ENCODE measurements around the gene SERPINA6.
A peak's percentile ranks its signal among the peaks of the same experiment; 100 is the strongest.

The SERPINA6 gene

GRCh38 chr14:94313991-94314655 is 9.0 kb downstream of the SERPINA6 start:
- peak; percentile 22 for DNase-seq (ENCODE audit: low read depth)
- no peak overlapping the region for H3K4me3 ChIP-seq (ENCODE audit: low read length)
- TF ChIP-seq CTCF (conservative IDR thresholded peaks at IDR 0.05; ENCODE audit: low read depth, low read length) = no peak

GRCh38 chr14:94312481-94313246 is 10.5 kb downstream of the SERPINA6 start:
- TF ChIP-seq CTCF (conservative IDR thresholded peaks at IDR 0.05; ENCODE audit: low read depth, low read length) = no peak
- DNase-seq (ENCODE audit: low read depth) = no peak
- H3K4me3 ChIP-seq (ENCODE audit: low read length) = no peak overlapping the region

GRCh38 chr14:94310248-94310647 is 12.9 kb downstream of the SERPINA6 start:
- TF ChIP-seq CTCF (conservative IDR thresholded peaks at IDR 0.05; ENCODE audit: low read depth, low read length) = no peak
- H3K4me3 ChIP-seq (ENCODE audit: low read length) = no peak overlapping the region
- no peak for DNase-seq (ENCODE audit: low read depth)

GRCh38 chr14:94309721-94310120 is 13.4 kb downstream of the SERPINA6 start:
- TF ChIP-seq CTCF (conservative IDR thresholded peaks at IDR 0.05; ENCODE audit: low read depth, low read length) = no peak
- no peak overlapping the region for H3K4me3 ChIP-seq (ENCODE audit: low read length)
- DNase-seq (ENCODE audit: low read depth) = no peak

GRCh38 chr14:94307410-94307992 is 15.6 kb downstream of the SERPINA6 start:
- peak; percentile 56 for TF ChIP-seq CTCF (conservative IDR thresholded peaks at IDR 0.05; ENCODE audit: low read depth, low read length)
- no peak for DNase-seq (ENCODE audit: low read depth)
- no peak overlapping the region for H3K4me3 ChIP-seq (ENCODE audit: low read length)

- no peak overlapping the region for H3K4me3 ChIP-seq (ENCODE audit: low read length)
- no peak for DNase-seq (ENCODE audit: low read depth)
- no peak for TF ChIP-seq CTCF (conservative IDR thresholded peaks at IDR 0.05; ENCODE audit: low read depth, low read length)
Observed at GRCh38 chr14:94306047-94306978, 16.8 kb downstream of the SERPINA6 start.
